NCI-H446 (cell line): Measurements from ENCODE around the gene ACKR2.
A peak's percentile ranks its signal among the peaks of the same experiment; 100 is the strongest.
"Not testable (repeated sequence)": the region's sequence is repeated elsewhere in the genome, so short reads cannot be mapped to it uniquely, and the experiment has no call there.

Source experiments
- DNase-seq, 2 experiments: peaks; one replicate each; lab custom pipeline; 2025; lab: John Stamatoyannopoulos, UW

Gene ACKR2

DNA sequence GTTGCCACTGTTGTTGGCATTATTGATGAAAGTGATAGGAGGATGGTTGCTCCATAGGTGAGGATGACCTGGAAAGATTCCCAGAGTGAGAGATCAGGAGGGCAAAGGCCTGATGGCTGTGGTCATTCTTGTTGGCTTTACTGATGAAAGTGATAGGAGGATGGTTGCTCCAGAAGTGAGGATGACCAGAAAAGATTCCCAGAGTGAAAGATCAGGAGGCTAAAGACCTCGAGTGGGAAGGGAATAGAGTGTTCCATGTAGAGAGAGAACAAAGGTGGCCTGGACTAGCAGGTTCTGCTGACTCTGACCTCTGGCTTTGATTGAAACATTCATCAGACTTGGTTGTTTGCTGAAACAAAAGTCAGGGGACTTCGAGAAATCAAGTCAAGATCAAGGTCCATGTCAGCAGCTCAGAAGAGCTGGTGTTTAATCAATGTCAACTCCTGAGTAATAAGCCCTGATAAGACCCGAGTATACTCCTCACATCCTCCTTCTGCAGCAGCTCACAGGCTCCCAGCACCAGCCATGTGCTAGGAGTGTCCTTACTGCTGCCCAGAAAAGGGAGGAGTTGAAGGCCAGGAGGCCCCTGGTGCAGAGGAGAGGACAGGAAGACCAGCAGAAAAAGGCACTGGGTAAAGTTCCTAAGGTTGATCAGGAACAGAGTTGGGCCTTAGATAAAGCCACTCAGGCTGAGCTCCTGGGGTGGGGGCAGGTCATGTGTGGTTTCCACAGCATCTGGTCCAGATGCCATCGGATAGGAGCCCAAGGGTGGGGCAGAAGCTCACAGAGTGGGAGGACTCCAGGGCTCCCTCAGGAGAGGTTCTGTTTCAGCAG is 46.5 kb downstream of the ACKR2 start:
- no peak for DNase-seq

DNA sequence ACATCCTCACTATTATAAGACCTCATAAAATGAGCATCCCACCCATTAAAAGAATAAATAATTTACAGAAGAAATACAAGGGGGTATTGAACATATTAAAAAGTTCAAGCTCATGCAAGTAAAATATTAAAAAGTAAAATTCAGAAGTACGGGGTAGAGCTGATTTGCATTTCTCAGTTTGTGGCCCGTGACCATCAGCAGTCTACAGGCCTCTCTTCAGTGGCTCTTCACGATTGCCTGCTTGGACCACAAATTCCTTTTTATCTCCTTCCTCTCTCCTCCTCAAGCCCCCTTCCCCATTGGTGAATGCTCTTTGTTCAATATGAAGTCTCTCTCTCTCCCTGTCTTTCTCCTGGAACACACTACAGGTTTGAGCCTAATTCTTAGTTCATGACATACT is 47.3 kb downstream of the ACKR2 start:
- no peak for DNase-seq

DNA sequence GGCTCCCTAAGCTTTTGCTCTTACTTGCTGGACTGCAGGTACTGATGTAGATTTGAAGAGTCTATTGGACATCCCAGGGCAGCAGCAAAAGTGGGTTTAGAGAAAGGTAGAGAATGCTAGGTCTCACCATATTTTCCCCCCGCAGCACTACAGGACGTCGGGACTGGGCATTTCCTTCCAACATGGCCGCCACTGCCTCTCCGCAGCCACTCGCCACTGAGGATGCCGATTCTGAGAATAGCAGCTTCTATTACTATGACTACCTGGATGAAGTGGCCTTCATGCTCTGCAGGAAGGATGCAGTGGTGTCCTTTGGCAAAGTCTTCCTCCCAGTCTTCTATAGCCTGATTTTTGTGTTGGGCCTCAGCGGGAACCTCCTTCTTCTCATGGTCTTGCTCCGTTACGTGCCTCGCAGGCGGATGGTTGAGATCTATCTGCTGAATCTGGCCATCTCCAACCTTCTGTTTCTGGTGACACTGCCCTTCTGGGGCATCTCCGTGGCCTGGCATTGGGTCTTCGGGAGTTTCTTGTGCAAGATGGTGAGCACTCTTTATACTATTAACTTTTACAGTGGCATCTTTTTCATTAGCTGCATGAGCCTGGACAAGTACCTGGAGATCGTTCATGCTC is 55.2 kb downstream of the ACKR2 start:
- no peak for DNase-seq

DNA sequence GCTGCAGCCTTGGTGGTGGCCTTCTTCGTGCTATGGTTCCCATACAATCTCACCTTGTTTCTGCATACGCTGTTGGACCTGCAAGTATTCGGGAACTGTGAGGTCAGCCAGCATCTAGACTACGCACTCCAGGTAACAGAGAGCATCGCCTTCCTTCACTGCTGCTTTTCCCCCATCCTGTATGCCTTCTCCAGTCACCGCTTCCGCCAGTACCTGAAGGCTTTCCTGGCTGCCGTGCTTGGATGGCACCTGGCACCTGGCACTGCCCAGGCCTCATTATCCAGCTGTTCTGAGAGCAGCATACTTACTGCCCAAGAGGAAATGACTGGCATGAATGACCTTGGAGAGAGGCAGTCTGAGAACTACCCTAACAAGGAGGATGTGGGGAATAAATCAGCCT is 56.0 kb downstream of the ACKR2 start:
- no peak for DNase-seq

DNA sequence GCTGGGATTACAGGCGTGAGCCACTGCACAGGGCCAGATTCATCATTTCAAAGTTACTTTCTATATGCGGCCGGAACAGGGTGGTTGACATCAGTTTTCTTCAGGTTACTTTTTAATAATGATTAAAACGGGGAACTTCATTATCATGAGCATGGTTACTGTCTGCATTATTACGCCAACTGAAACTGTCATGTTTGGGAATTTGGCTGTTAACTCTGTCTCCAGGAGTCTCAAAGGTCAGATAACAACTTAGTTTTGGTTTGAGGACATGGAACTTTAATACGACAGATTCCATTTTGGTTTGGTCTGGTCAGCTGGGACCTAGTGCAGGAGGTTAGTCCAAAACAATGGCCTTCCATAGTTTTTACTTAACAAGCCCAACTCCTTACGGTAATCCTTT is 57.9 kb downstream of the ACKR2 start:
- no peak for DNase-seq

DNA sequence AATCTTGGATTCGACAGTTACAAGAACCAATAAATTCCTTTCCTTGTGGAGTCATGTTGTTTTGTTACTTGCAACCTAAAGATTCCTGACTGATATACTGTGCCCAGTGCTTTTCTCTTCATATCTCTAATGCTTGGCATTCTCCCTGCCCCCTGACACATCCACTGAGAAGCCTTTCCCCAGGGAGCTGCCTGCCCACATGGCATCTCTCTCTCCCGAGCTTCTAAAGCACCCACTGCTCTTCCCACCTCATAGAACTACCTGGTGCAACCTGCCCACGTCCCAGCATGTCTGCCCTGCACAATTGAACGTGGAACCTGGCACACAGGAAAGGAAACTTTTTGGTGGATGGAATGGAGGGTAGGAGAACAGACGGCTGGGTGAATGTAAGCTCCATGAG is 59.6 kb downstream of the ACKR2 start:
- no peak for DNase-seq

DNA sequence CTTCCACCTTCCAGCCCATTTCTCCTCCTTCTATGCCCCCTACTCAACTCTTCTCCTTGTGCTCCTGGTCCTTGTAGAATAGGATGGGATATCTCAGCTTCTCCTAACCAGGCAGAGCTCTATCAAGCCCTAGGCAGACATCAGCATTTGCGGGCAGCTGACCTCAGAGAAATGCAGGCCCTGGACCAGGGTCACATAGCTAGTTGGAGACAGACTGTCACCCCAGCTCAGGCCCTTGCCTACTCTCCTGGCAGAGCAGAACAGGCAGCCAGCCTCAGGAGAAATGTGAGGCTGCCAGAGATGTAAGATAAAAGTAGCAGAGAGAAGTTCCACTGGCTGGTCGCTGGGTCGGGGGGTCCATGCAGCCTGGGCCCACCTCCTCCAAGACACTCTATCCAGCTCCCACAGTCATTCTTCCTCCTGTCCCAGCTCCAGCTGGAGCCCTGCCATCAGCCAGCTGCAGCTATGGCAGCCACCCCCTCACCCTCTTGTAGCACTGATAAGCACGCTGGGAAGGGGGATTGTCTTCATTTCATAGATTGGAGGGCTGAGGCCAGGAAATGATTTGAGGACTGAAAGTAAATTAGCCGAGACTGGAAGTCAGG is 62.4 kb downstream of the ACKR2 start:
- DNase-seq = no peak

DNA sequence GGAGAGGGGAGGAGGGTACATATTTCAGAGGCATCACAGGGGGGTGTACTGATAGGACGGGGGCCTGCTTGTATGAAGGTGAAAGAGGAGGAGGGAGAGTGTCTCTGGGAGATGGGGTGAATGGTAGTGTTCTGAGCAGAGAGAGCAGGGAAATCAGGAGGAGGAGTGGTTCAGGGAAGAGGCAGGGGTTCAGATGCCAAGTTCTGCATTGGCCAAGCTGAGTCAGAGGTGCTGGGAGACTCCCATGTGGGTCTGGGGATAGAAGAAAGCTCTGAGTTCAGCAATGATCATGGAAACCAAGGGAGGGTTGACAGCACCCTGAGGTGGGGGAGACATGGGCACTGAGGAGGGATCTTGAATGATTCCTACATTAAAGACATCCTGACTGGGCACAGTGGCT is 63.5 kb downstream of the ACKR2 start:
- no peak for DNase-seq

DNA sequence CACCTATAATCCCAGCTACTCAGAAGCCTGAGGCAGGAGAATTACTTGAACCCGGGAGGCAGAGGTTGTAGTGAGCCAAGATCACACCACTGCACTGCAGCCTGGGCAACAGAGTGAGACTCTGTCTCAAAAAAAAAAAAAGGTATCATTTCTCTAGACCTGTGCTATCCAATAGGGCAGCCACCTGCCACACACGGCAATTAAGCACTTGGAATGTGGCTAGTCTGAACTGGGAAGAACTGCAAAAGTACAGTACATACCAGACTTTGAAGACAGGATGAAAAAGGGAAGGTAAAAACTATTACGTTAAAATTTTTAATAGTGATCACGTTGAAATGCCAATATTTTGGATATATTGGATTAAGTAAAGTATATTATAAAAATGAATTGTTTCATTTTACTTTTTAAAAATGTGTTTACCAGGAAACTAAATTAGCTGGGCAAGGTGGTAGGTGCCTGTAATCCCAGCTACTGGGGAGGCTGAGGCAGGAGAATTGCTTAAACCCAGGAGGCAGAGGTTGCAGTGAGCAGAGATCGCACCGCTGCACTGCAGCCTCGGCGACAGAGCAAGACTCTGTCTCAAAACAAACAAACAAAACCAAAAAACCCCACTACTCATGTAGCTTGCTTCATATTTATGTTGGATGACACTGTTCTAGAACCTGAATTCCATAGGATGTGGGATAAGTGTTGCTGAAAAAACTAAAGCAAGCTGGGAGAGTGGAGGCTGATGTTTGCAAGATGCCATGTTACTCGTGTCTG is 64.2 kb downstream of the ACKR2 start:
- DNase-seq = no peak

DNA sequence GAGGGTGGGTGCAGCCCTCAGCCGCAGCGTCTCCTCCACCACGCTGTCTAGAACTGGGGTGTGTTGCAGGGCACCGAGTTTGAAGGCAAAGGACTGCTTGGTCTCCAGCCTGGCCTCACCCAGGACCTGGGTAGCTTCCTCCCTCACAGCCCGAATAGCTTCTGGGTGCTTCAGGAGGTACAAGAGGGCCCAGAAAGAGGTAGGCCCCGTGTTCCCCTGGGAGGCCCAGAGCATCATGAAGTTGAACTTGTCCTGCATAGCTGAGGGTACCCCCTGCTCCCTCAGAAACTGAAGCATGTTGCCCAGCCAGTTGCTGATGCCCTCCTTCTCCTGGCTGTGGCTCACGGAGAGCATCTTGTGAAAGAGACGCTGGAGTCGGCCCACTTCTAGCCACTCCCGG is 65.5 kb downstream of the ACKR2 start:
- no peak for DNase-seq

DNA sequence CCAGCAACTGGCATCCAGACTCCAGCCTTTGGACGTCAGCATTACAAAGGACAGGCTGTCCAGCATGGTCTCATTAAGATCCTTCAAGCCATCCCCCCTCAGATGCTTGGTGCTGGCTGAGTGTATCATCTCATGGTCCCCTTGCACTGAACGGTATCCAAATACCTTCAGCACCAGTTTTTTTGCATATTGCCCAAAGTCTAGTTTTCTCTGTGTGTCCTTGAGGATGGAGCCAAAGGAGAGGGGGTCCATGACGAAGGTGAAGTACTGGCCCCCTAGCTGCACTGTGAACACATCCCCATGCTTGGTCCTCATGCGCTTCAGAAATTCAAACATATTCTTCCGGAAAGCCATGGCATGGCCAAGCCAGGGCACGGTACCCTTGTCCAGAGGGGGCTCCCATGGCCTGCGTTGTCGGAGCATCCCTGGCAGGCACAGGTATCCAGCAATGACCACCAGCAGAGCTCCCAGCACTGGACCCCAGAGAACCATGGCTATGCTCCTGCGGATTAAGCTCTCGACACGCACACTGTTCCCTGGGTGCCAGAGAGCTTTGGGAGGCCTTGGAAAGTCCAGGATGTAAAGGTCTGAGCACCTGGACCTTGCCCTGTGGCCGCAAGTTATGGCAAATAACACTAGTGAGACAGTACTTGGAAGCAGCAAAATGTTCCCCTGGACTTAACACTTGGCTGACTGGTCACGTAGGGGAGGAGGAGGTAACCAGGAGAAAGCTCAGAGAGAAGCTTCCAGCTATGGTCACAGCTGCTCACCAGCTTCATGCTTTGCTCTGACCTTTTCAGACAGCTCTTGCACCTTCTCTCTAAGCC is 66.3 kb downstream of the ACKR2 start, which contains the start of gene CYP8B1:
CYP8B1 (minus strand) TSS at position 555 of the 827 bp plus-strand sequence; CDS start at position 492, 63 bp downstream.
- no peak for DNase-seq

DNA sequence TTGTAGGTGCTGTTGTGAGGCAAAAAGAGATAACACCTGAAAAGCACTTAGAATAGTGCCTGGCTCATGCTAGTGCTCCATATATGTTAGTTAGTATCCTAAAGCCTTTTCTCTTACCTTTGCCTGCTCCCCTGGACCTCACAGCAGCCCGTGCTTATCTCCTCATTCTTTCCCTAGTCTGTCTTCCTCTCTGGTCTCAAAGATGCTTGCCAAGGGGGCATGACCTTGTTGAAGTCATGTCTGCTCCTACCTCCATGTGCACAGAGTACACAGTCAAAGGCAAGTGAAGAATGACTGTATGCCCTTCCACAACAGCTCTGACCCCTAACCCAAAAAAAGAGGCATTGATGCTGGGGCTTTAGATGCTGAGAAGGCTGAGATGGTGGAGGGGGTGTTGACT is 67.2 kb downstream of the ACKR2 start:
- DNase-seq = no peak

DNA sequence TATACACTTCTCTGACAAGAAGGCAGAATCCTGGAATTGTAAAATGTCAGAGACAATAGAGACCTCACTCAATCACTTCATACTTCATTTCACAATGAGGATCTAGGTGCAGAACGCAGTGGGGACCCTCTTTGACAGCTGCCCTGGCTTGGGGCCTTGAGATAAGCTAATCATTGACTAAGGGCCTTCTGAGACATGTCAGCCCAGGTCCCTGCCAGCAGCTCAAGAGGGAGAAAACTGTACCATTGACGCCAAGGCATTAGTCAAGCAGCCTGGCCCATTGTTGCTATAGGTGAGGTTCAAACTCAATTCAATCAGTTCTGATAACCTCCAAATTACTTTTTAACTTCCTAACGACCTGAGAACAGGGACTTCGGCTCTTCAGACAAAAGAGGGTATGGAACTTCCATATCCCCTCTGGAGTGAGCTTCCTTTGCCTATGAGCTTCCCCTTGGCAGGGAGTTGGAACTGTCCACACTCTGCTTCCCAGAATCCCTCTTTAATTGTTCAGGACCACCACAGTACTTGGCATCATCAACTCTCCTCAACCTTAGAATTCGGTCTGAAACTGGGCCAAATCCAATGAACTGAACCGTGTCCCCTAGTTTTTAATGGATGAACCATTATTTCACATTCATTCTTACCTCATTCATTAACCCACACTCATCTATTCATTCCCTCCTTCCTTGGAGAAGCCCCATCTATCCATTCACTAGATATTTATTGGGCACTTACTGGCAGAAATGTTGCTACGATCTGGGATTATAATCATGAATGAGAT is 67.9 kb downstream of the ACKR2 start:
- no peak for DNase-seq

DNA sequence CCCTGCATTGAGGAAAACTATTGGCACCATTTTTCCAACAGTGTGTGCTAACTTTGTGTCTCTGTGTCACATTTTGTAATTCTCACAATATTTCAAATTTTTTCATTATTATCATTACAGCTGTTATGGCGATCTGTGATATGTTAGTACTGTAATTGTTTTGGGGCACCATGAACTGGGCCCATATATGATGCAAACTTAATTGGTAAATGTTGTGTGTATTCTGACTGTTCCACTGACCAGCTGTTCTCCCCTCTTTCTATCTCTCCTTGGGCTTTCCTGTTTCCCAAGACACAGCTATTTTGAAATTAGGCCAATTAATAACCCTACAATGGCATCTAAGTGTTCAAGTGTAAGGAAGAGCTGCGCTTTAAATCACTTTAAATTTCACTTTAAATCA is 68.6 kb downstream of the ACKR2 start:
- no peak for DNase-seq

DNA sequence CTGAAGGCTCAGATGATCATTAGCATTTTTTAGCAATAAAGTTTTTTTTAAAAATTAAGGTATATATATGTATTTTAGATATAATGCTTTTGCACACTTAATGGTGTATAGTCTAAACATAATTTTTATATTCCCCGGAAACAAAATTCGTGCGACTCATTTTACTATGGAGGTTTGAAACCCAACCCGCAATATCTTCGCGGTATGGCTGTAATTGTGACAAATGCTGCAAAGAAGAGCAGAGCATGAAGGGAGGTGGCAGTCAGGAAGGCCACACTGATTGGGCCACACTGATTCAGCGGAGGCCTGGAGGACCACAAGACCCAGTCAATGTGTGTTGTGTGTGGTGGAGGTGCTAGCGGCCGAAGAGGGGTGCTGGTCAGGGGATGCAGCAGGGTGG is 70.9 kb downstream of the ACKR2 start:
- DNase-seq = no peak

DNA sequence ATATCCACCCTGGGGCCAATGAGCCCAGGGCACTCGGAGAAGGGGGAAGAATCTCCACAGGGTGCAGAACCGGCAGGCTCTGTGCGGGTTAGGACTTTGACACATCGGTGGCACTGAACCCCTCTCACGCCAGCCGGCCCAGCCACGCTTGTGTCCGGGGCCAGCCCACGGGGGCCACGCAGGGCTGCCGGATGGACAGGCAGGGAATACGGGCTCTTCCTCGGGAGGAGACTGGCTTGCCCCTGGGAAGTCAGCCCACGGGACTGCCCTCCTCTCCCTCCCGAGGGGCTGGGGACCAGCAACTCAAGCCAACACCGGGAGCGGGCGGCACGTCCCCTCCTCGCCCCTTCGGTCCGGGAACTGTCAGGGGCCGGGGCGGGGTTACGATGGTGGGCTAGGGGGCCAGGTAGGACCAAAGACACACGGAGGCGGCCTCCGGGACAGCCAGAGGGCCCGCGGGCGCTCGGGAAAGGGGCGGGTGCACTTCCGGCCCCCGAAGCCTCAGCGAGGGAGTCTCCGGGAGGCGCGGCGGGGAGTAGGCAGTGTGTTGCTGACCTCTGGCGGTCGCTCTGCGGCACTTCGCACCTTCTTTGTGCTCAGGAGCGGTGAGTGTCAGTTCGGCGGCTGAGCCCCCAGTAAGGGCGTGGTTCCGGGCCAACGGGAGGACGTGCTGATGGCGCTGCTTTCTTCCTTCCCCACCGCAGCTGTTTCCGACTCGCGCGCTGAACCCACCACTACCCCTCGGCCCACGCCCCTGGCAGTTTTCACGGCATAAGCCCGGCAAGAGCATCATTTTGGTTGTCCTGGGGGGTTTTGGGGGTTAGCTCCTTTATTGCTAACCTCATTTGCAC is 71.6 kb downstream of the ACKR2 start:
- DNase-seq = peak; percentile 31 to 69

DNA sequence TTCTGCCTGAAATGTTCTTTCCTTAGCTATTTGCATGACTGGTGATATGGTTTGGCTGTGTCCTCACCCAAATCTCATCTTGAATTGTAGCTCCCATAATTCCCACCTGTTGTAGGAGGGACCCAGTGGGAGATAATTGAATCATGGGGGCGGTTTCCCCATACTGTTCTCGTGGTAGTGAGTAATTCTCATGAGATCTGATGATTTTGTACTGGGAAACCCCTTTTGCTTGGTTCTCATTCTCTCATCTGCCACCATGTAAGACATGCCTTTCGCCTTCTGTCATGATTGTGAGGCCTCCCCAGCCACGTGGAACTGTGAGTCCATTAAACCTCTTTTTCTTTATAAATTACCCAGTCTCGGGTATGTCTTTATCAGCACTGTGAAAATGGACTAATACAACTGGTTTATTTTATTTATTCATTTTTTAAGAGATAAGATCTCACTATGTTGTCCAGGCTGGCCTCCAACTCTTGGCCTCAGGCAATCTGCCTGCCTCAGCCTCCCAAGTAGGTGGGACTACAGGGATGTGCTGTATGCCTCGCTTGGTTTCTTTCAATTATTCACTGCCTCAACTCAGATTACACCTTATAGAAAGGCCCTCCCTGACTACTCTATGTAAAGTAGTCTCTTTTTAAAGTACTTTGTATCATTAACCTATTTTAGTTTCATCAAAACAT is 74.1 kb downstream of the ACKR2 start:
- DNase-seq = not testable (repeated sequence)

DNA sequence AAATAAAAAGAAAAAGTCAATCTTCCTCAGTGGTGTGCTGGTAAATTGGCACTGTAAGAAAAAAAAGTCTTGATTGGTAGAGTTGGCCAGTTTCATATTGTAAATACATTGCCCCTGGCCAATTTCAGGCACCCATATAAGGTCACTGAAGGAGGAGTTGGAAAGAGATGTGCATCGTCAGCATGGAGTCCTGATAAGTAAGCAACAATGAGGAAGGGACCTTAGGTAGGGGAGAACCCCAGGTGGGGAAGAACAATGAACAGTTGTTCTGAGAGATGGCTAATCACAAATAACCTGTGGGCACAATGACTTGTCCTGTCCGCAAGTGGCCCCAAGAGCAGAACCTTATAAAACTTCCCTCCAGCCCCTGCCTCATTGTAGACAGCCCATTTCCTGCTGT is 75.1 kb downstream of the ACKR2 start:
- DNase-seq = no peak

DNA sequence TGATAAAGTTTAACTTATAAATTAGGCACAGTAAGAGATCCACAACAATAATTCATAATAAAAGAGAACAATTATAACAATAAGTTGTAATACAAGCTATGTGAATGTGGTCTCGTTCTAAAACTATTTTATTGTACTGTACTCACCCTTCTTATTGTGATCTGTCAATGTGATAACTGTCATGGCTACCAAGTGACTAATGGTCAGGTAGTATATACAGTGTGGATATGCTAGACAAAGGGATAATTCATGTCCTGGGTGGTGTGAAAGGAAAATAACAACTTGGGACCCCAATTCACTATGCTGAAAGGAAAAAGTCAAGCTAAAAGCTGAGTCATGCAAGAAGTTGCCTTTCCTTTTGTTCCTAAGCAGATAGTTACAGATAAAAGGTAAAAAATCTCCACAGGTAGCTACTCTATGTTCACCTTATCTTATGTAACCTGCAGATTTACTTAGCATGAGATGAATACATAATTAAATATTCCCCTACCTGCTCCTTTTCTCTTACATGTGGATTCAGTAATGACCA is 77.1 kb downstream of the ACKR2 start:
- DNase-seq = no peak
